Progenitor cell of endocrine pancreas (in vitro differentiated cells): ENCODE measurements around the gene SIL1. TPM values are rescaled to one million over a fixed set of nuclear protein-coding genes. Genes with fewer than 3 reads are reported as not detected.
A peak's percentile ranks its signal among the peaks of the same experiment; 100 is the strongest.

Source experiments
- DNase-seq: peaks from one replicate; pipeline ENCODE4 v3.0.0; 2021; ENCODE audit warnings: low spot score; ENCODE audit not compliant: unreplicated experiment
- H3K27ac Mint-ChIP-seq: 2 replicates; pipeline ENCODE4 v1.8.0; 2021; ENCODE audit warnings: mild to moderate bottlenecking, moderate library complexity, mixed read lengths
- H3K27me3 Mint-ChIP-seq: 2 replicates; pipeline ENCODE4 v1.8.0; 2021; ENCODE audit warnings: mixed read lengths
- H3K36me3 Mint-ChIP-seq: 2 replicates; pipeline ENCODE4 v1.8.0; 2022; ENCODE audit warnings: mixed read lengths; ENCODE audit not compliant: insufficient read depth
- H3K4me1 Mint-ChIP-seq: 2 replicates; pipeline ENCODE4 v1.8.0; 2021; ENCODE audit warnings: low read depth, mixed read lengths
- H3K4me3 Mint-ChIP-seq: 2 replicates; pipeline ENCODE4 v1.8.0; 2021; ENCODE audit warnings: low read depth, mild to moderate bottlenecking, moderate library complexity, mixed read lengths
- H3K9me3 Mint-ChIP-seq: 2 replicates; pipeline ENCODE4 v1.8.0; 2021; ENCODE audit warnings: low read depth, mixed read lengths
- CTCF ChIP-seq: fragments of 200-600 bp; sonication (generic); IDR thresholded peaks from one replicate; pipeline ENCODE4 v1.5.0; 2021; ENCODE audit warnings: antibody characterized with exemption, mild to moderate bottlenecking; ENCODE audit not compliant: unreplicated experiment
- total RNA-seq: library from RNA; stranded (reverse); gene quantifications from 2 replicates; pipeline ENCODE4 v1.2.1, GENCODE V29; 2021

The SIL1 gene
- total RNA-seq, 1 donor from 2014 or later: 26.0 TPM

GRCh38 chr5:138951986-138952735, 246.0 kb downstream of the SIL1 start:
- TF ChIP-seq CTCF: no peak
- no peak for DNase-seq
- Mint-ChIP-seq H3K9me3 (no peaks in the 10 kb centered on the region), H3K4me1 (peaks cover 24% of the 10 kb centered on the region), H3K36me3 (peaks cover 1% of the 10 kb centered on the region), H3K27ac (no peak overlapping the region), H3K27me3 (no peaks in the 10 kb centered on the region), H3K4me3 (no peak overlapping the region)

GRCh38 chr5:138951091-138951985, 246.8 kb downstream of the SIL1 start:
- TF ChIP-seq CTCF: no peak
- H3K36me3 Mint-ChIP-seq: peaks cover 1% of the 10 kb centered on the region
- no peak overlapping the region for H3K4me3 Mint-ChIP-seq
- H3K27me3 Mint-ChIP-seq: no peaks in the 10 kb centered on the region
- H3K4me1 Mint-ChIP-seq: peaks cover 24% of the 10 kb centered on the region
- no peaks in the 10 kb centered on the region for H3K9me3 Mint-ChIP-seq
- DNase-seq: no peak
- peak overlapping the region; percentile 14 for H3K27ac Mint-ChIP-seq

- peaks cover 25% of the 10 kb centered on the region for H3K4me1 Mint-ChIP-seq
- H3K9me3 Mint-ChIP-seq: no peaks in the 10 kb centered on the region
- no peaks in the 10 kb centered on the region for H3K27me3 Mint-ChIP-seq
- H3K36me3 Mint-ChIP-seq: peaks cover 1% of the 10 kb centered on the region
- no peak overlapping the region for H3K4me3 Mint-ChIP-seq
- H3K27ac Mint-ChIP-seq: peak overlapping the region; percentile 14
- no peak for DNase-seq
- no peak for TF ChIP-seq CTCF
Observed at GRCh38 chr5:138950421-138951031, 247.6 kb downstream of the SIL1 start.

- Mint-ChIP-seq H3K36me3 (peaks cover 1% of the 10 kb centered on the region), H3K4me3 (no peak overlapping the region), H3K9me3 (no peaks in the 10 kb centered on the region), H3K27me3 (no peaks in the 10 kb centered on the region), H3K27ac (no peak overlapping the region), H3K4me1 (peaks cover 19% of the 10 kb centered on the region)
- DNase-seq: no peak
- no peak for TF ChIP-seq CTCF
Observed at GRCh38 chr5:138949988-138950387, 248.2 kb downstream of the SIL1 start.

- no peak for TF ChIP-seq CTCF
- no peak for DNase-seq
- Mint-ChIP-seq H3K27ac (no peak overlapping the region), H3K4me3 (no peak overlapping the region), H3K4me1 (peaks cover 18% of the 10 kb centered on the region), H3K27me3 (no peaks in the 10 kb centered on the region), H3K9me3 (no peaks in the 10 kb centered on the region), H3K36me3 (peaks cover 1% of the 10 kb centered on the region)
Observed at GRCh38 chr5:138949223-138949574, 249.0 kb downstream of the SIL1 start.
